NOMO-1 treated with dmso at 0.1 percent for 144 hours (cell line): ENCODE measurements around the gene TMEM161B.
"Not testable (repeated sequence)": the region's sequence is repeated elsewhere in the genome, so short reads cannot be mapped to it uniquely, and the experiment has no call there.

Experiments used
- DNase-seq: peaks from one replicate; lab custom pipeline; 2025; ENCODE audit not compliant: unreplicated experiment; lab: John Stamatoyannopoulos, UW

Gene TMEM161B

GRCh38 chr5:88250010-88250409 lies 18.6 kb downstream of the TMEM161B start:
- no peak for DNase-seq

DNA sequence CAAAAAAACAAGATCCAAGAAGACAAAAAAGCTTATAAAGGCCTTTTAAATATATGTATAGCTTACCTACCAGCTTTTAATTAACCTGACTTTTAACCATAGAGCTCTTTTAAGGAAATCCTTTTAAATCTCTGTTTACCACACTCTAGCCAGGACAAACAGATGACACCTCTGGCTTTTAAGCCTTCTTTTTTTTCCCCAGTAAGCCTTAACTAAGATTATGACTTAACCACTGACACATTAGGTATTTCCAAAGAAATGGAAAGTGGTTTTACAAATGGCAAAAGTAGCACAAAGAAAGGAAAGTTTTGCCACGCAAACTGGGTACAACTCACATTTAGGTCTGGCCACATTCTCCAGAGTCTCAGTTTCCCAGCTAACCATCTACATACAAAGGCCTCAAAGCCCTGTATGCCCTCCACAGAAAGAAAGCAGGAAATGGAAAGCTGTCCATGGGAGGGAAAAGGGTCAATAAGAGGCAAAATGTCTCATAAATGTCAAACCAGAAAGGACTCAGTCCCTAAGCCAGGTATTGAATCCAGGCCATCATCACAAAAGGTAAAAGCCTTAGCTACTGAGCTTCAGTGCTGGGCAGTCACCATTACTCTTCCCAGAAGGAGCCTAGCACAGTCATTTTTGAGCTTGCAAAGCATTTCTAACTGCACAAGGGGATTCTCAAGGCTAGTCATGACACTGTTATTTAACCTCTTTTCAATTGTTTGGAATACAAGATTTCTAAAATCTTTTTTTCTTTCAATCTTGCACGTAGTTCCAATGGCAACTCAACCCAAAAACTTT lies 19.7 kb downstream of the TMEM161B start:
- DNase-seq: no peak

- DNase-seq: no peak
These were observed 20.6 kb downstream of the TMEM161B start for GRCh38 chr5:88248094-88248493.

DNA sequence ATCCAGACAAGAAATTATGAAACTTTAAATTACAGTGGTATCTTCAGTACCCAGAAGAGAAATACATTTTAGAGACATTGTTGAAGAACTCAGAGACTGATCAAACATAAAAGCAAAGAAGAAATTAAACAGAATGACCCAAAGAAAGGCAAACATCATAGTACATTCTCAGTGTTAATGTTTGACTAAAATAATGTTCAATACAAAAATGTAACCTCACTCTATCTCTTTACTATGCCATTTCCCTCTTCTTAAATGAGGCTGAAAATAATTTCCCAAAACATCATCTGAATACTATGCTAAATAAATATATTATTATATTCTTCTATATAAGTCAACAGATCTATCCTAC lies 22.8 kb downstream of the TMEM161B start:
- no peak for DNase-seq

- DNase-seq: no peak
These were observed 23.3 kb downstream of the TMEM161B start for GRCh38 chr5:88245241-88245892.

DNA sequence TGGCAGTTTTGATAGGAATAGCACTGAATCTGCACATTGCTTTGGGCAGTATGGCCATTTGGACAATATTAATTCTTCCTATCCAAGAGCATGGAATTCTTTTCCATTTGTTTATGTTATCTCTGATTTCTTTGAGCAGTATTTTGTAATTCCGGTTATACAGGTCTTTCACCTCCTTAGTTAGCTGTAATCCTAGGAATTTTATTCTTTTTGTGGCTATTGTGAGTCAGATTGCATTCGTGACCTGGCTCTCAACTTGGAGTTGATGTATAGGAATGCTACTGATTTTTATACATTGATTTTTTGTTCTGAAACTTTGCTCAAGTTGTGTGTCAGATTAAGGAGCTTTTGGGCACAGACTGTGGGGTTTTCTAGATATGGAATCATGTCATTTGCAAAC lies 24.0 kb downstream of the TMEM161B start:
- no peak for DNase-seq

GRCh38 chr5:88243493-88243892 lies 25.2 kb downstream of the TMEM161B start:
- DNase-seq: not testable (repeated sequence)

GRCh38 chr5:88238732-88239131 lies 29.9 kb downstream of the TMEM161B start:
- DNase-seq: no peak

GRCh38 chr5:88236866-88237642 lies 31.6 kb downstream of the TMEM161B start:
- DNase-seq: no peak

GRCh38 chr5:88235828-88236227 lies 32.8 kb downstream of the TMEM161B start:
- DNase-seq: no peak

DNA sequence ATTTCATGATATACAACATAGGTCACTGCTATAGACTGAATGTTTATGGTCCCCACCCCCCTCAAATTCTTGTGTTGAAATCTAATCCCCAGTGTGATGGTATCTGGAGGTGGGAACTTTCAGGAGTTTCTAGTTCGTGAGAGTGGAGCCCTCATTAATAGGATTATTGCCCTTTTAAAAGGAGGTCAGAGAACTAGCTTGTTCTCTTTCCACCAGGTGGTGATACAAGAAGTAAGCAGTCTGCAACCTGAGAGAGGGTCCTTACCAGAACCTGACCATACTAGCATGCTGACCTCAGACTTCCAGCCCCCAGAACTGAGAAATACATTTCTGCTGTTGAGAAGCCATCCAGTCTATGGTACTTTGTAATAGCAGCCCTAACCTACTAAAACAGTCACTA lies 33.3 kb downstream of the TMEM161B start:
- no peak for DNase-seq

GRCh38 chr5:88230546-88231066 lies 38.0 kb downstream of the TMEM161B start:
- DNase-seq: no peak

DNA sequence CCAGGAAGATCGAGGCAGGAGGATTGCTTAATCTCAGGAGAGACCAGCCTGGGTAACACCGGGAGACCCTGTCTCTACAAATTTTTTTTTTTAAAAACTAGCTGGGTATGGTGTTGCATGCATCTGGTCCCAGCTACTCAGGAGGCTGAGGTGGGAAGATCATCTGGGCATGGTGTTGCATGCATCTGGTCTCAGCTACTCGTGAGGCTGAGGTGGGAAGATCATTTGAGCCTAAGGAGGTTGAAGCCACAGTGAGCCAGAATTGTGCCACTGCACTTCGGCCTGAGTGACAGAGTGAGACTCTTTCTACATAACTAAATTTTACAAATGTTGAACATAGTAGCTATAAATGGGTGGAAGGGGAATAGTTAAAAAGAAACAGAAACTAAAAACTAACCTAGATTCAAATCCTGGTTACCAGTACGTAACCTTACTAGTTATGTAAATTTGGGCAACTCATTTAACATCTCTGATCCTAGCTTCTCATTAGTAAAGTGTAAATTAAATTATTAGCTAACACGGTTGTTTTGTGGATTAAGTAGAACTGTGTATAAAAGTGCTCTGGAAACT lies 41.7 kb downstream of the TMEM161B start:
- no peak for DNase-seq

- DNase-seq: no peak
These were observed 54.0 kb downstream of the TMEM161B start for GRCh38 chr5:88214655-88215054.

DNA sequence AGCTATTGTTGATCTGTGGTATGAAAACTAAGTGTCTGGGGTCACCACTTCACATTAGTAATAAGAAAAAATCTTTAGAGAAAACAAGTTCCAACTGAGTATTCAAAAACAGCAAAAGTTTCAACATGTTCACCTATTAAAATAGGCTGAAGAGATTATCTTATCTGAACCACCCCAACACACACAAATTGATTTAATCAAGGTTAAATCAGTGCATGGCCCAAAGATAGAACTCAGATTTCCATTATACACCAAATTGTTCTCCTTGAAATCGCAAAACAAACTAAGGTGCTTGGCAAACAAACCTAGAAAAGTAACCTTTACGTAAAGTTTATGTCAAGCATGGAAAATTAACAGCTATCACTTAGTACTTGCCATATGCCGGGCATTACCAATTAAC lies 61.1 kb downstream of the TMEM161B start:
- DNase-seq: no peak

DNA sequence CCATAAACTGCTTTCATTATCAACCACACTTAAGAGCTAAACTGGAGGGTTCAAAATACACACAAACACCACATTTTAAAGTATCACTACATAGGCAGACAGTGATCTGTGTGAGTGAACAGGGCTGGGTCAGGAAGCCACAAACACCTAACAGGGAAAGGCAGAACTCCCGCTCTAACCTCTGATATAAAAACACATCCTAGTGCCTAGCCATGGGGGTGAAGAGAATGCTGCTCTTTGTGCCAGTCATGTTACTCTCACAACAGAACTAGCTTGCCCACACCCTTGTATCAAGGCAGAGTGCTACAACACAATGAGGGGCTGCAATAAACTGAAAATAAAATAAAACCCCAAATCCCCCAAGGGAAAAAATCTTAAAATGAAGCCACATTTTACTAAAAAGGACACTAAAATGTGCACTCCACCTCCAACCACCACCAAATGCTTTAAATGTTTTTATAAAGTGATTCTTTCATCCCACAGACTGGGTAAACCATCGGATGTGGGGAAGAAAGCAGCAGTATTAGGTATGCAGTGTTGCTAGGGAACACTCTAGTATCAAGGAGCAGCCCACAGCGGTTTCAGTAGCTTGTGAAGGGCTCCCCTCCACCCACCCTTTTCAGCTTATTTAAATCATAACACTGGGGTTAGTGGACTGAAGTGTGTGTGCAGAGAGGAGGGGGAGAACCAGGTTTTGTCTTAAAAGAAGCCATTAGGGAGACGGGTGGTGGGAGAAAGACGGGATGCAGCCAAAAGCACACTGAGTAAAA lies 64.5 kb downstream of the TMEM161B start:
- no peak for DNase-seq

- no peak for DNase-seq
These were observed 73.0 kb downstream of the TMEM161B start for GRCh38 chr5:88195636-88196035.

DNA sequence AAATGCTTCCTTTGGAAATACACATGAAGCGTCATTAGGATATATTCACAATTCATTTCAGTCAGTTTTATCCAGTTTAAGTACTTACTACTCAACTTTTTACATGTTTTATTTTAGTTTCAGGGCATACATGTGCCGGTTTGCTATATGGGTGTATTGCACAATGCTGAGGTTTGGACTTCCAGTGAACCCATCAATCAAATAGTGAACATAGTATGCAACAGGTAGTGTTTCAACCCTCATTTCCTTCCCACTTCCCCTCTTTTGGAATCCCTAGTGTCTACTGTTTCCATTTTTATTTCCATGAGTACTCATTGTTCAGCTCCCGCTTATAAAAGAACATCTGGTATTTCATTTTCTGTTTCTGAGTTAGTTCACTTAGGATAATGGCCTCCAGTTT lies 74.7 kb downstream of the TMEM161B start:
- no peak for DNase-seq

- DNase-seq: no peak
These were observed 78.4 kb downstream of the TMEM161B start for GRCh38 chr5:88190106-88190834.

DNA sequence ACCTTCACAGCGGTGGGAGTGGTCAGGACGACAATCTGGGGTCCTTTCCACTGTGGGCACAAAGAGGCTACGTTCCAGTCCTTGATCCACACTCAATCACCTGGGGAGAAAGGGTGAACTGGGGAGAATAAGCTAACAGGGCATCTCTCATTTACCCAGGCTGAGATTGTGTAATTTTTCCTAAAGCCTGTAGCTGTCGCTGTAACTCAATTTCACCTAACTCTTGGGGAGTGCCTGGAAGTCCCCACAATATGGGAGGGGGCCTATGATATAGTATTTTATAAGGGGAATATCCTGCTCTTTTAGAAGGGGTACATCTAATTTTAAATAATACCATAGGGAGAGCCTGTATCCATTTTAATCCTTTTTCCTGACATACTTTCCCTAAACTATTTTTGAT lies 79.2 kb downstream of the TMEM161B start:
- not testable (repeated sequence) for DNase-seq
